ENCODE data around the gene ITGB7.
A peak's percentile ranks its signal among the peaks of the same experiment; 100 is the strongest.

ITGB7 gene

DNA sequence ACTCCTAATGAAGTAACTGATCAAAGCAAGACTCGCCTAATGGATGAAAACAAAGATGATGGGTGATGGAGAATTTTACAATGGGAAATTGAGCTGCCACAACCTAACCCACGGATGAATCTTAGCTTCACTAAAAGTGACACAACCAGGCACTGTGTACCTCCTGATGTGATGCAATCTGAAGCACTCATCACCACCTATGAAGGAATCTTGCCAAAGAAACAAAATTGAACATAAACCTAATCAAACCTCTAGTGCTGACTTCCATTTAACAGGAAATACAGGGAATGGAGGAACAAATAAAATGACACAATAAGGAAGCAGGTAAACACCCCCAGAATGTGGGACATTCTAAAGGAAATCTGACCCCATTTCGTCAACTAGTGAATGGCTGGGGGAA, 38.2 kb upstream of the ITGB7 start:
- TF ChIP-seq, protein P1, sequence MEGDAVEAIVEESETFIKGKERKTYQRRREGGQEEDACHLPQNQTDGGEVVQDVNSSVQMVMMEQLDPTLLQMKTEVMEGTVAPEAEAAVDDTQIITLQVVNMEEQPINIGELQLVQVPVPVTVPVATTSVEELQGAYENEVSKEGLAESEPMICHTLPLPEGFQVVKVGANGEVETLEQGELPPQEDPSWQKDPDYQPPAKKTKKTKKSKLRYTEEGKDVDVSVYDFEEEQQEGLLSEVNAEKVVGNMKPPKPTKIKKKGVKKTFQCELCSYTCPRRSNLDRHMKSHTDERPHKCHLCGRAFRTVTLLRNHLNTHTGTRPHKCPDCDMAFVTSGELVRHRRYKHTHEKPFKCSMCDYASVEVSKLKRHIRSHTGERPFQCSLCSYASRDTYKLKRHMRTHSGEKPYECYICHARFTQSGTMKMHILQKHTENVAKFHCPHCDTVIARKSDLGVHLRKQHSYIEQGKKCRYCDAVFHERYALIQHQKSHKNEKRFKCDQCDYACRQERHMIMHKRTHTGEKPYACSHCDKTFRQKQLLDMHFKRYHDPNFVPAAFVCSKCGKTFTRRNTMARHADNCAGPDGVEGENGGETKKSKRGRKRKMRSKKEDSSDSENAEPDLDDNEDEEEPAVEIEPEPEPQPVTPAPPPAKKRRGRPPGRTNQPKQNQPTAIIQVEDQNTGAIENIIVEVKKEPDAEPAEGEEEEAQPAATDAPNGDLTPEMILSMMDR (IDR thresholded peaks at IDR 0.05): no peak
- Histone ChIP-seq H3K27ac (no peak overlapping the region), H3K4me3 (no peak overlapping the region)
- DNase-seq (ENCODE audit: low spot score): no peak

DNA sequence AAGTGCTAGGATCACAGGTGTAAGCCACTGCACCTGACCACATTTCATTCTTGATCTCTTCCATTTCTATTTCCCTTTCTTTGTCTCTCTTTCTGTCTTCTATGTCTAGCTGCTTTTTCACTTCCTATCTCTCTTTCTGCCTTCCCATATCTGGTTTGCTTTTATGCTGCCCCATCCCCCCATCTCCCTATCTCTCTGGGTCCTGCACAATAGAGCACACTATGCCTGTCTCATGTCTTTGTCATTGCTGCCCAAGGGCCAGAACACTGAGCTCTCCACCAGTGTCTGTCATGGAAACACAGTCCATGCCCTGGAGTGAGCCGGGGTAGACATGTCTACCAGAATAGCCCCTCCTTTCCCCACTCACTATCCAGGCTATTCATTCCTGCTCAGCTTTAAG, 37.3 kb upstream of the ITGB7 start:
- H3K4me3 ChIP-seq: no peak overlapping the region
- no peak for DNase-seq (ENCODE audit: low spot score)
- TF ChIP-seq, protein P1 (IDR thresholded peaks at IDR 0.05): no peak
- H3K27ac ChIP-seq: no peak overlapping the region

- TF ChIP-seq, protein P1 (IDR thresholded peaks at IDR 0.05): no peak
- H3K4me3 ChIP-seq: no peak overlapping the region
- DNase-seq (ENCODE audit: low spot score): no peak
- H3K27ac ChIP-seq: no peak overlapping the region
Observed at GRCh38 chr12:53241623-53242412, 34.8 kb upstream of the ITGB7 start.

- TF ChIP-seq, protein P1 (IDR thresholded peaks at IDR 0.05): no peak
- Histone ChIP-seq H3K4me3 (no peak overlapping the region), H3K27ac (no peak overlapping the region)
- no peak for DNase-seq (ENCODE audit: low spot score)
Observed at GRCh38 chr12:53239643-53240258, 32.7 kb upstream of the ITGB7 start.

DNA sequence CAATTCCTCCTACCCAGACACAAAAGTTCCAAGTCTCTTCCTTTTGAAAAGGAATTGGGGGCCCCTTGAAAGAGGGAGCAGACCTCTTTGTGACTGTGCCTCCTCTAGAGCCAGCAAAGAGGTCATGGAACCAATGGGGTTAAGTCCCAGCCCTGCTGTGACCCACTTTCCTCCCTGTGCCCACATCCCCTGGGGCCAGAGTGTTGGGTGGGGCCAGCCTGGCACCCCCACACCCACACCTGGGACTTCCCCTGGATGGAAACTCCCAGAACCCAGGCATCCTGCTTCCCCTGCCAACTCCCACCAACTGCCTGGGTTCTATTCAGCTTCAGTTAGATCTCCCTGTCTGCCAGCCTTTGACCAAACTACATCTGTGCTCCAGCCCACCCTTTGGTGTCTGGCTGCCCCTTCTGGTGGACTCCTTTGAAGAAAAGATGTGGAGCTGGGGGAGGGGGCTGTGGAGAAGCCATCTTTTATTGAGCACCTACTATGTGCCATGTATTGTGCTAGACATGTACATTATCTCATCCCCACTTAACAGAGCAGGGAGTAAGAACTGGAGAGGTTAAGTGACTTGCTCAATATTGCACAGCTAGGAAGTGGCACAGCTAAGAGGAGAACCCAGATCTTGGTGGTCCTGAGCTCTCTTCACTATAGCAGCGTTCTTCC, 29.5 kb upstream of the ITGB7 start:
- H3K27ac ChIP-seq: no peak overlapping the region
- TF ChIP-seq, protein P1 (IDR thresholded peaks at IDR 0.05): no peak
- DNase-seq (ENCODE audit: low spot score): no peak

DNA sequence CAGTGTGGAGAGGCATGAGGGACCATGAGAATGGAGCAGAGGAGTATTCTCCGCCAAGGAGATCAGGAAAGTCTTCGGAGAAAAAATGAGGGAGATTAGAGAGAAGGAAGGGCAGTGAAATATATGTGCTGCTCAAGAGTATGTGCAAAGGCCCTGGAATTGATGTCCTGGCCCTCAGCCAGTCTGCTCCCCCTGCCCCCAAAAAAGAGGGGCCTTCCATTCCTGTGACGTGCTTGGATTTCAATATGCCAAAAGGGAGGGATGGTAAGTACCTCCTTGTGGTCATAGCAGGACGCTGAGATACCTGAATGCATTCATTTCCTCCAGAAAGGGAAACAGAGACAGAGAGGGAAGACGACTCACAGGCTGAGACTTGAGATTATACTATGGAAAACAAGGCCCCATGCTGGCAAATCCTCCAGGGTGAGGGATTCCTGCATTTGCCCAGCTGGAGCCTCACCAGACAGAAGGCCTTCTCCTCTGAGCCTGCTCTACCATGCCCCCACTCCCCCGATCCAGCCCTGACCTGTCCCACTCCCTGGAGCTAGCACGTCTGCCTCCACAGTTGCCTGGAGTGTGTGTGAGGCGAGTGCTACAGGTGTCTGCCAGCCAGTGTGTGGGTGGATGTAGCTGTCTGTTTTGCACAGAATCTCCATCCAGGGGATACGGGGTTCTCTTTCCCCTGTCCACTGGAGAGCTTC, 28.8 kb upstream of the ITGB7 start:
- TF ChIP-seq, protein P1 (IDR thresholded peaks at IDR 0.05): no peak
- peak overlapping the region in 1 of 2 donors; percentile 95 for H3K27ac ChIP-seq
- DNase-seq (ENCODE audit: low spot score): no peak

More for the DNA sequence above, 29.5 kb upstream of the ITGB7 start:
- no peak overlapping the region for H3K4me3 ChIP-seq

More for the DNA sequence above, 28.8 kb upstream of the ITGB7 start:
- no peak overlapping the region for H3K4me3 ChIP-seq
